Superior temporal gyrus (tissue), 1 donor: Measurements from ENCODE around the gene ANKS1A.

ENCODE experiments used
- DNase-seq: peaks from one replicate; pipeline ENCODE4 v3.0.0-alpha.2; 2016; ENCODE audit errors: extremely low spot score

ANKS1A gene

GRCh38 chr6:35082733-35083403 is 193.8 kb downstream of the ANKS1A start:
- DNase-seq = no peak

DNA sequence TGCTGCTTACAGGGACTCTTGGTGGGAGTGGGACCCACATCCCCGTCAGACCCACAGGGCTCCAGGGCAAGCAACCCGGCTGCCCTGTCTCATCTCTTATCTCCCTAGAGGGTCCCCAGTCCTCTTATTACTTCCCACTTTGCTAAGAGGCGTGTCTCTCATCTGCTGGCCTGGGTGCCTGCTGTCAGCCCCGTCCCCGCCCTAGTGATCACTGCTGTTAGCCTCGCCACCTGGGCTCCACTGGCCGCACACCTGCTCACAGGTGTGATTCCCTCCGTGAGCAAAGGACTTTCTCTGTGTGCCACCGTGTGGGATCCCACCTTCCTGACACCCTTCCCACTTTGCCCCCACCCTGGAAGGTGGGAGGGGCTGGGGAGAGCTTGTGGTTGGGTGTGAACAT is 194.5 kb downstream of the ANKS1A start:
- no peak for DNase-seq

DNA sequence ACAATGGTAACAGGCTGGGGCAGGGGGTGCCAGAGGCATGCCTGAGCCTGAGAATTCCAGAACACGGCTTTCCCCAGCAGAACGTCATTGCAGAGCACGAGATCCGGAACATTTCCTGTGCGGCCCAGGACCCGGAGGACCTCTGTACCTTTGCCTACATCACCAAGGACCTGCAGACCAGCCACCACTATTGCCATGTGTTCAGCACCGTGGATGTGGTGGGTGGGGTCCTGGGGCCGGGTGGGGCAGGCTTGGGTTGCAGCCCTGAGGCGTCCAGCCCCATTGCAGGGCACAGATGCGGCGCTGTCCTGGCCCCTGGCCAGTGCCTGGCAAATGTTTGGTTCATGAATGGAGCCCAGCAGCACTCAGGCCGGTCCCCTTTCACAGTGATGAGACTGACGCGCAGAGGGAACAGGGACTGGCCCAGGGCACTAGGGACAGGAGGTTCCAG is 195.0 kb downstream of the ANKS1A start:
- DNase-seq = peak; percentile 38

DNA sequence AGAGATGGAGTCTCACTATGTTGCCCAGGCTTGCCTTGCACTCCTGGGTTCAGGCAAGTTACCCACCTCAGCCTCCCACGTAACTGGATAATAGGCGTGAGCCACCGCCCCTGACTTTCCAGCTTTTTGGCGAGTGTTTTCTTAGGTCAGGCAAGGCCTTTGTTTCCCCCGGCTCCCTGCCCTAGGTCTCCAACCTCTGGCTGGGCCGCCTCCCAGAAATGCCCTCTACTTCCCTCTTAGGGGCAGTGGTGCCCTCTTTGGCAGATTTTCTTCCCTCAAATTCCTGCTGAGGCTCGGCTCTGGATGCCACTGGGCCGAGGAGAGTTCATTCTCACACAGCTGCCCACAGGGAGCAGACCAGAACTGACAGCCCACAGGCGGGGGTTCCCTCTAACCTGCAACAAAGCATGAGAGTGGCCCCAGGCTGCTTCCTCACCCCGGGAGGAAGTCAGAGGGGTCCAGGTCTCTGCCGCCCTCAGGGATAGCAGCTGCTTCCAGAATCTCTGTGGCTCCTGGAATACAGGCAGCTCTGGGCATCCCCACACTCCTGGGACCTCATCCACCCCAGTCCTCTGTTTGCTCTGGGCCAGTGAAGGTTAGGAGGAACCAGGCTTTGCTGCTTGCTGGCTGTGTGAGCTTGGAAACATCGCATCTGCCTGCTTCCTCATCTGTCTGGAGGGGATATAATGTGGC is 195.6 kb downstream of the ANKS1A start:
- DNase-seq = no peak

- no peak for DNase-seq
These were observed 196.6 kb downstream of the ANKS1A start for GRCh38 chr6:35085359-35086281.

DNA sequence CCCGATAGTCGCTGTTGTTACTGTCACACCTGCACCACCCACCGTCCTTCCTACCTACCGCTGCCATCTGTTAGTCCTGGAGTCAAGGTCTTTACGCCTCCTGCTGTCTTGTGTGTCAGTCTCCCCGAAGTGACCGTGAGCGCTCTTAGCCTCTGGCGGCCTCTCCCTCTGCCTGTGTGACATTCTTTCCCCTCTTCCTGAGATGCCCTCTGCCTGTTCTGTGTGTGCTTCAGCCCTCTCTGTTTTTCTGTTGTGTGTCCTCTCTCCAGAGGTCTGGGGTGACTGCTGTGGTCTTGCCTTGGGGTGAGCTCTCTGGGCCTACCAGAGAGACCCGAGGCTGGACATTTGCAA is 197.2 kb downstream of the ANKS1A start:
- DNase-seq = no peak

GRCh38 chr6:35086636-35087360 is 197.7 kb downstream of the ANKS1A start:
- DNase-seq = no peak

DNA sequence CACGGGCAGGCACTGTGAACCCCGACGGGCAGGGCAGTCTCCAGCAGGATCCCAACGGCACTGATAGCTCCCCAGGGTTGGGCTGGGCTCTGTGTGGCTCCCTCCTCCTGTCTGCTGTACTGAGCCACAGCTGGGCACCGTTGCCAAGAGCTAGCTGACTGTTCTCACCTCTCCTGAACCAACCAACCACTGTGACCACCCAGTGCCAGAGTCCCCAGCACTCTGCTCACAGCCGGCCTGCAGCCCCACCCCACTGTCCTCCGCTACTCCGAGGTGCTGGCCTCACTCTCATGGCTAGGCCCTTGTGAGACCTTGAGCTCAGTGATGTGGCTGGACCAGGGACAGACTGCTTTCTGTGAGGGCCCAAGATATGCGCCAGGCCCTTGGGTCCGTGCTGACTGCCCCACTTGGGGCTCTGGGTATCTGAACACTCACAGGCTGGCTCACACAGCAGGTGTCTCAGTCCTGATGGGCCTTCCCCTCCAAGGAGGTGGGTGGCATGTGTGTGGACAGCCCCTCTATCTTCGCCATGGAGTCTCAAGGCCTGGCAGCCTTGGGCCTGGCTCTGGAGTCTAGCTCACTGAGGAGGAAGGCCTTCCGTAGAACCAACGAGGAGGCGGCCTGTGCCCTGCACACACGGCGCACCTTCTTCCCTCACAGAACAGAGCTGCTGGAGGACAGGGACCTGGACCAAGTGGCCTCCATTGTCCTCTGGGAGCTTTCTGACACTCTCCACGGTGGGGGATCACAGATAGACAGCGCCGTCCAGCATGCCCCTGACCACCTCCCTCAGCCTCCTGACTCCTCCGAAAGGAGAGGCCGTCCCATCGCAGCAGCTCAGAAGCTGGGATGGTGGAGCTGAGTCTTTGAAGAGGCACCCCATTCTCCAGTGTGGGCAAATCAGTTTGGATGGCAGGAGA is 198.6 kb downstream of the ANKS1A start:
- DNase-seq = no peak

DNA sequence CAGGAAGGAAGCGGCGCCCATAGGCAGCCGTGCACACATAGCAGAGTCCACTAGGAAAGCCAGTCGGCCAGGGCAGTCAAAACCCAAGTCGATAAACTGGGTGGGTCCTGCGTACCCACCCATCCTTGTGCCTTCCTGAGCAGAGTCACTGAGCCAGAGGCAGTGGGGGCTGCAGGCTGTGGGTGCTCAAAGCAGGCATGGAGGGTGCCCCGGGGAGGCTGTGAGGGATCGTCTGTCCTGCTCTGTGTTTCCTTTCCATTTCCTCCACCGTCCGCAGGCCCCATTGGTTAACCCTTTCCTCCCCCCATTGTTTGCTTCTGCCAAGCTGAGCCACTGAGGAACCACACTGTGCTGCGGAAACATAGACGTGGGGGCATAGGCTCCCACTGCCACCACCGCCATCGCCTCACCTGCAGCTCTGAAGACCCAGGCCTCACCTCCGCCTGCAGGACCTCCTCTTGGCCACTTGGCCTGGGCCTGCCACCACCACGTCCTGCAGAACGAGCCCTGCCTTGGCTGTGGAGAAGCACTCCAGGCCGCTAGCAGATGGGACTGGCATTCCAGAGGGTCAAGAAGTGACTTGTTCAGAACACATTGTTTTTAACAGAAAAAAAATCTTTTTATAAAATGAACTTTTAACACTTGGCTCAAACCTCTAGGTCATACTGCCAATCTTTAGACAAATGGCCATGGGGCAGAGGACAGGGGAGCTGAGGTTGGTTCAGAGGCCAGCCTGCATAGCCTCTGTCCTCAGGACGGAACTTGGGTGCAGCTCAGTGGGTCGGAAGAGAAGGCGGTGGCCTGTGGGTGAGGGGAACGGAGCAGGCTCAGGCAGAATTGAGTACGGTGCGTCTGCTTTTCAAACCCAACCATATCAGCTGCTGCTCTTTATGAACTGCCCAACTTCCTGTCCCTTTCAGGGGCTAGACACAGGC is 199.5 kb downstream of the ANKS1A start:
- DNase-seq = no peak

DNA sequence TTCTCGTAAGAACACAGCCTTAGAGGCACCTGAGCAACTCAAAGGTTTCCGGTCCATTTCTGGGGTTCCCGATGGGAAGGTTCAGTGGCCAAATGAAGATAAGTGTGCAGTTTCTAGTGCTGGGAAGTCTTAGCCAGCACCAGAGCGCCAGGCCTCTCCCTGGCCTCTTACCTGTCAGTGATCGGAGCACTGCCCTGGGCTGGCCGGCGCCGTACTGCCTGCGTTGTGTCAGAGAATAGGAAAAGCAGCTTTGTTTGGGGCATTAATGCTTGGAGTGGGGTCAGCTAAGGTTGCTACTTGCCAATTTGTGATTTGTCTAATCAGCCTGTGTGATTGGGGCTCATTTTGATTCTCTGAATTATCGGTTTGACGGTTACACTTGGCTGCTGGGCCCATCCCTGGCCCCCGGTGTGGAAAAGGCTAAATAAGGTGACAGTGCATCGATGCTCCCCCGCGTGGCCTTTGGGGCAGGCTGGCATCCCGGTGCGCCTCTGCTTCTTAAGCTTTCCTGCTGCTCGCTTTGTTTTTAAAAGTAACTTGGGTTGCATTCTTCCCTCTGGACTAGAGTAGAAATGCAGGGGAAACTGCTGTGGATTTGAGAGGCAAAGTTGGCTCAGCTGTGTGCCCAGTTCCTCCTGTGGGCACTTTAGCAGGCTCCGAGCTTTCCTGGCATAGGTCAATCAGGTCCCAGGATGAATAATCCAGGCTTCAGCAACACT is 200.3 kb downstream of the ANKS1A start:
- DNase-seq = no peak

DNA sequence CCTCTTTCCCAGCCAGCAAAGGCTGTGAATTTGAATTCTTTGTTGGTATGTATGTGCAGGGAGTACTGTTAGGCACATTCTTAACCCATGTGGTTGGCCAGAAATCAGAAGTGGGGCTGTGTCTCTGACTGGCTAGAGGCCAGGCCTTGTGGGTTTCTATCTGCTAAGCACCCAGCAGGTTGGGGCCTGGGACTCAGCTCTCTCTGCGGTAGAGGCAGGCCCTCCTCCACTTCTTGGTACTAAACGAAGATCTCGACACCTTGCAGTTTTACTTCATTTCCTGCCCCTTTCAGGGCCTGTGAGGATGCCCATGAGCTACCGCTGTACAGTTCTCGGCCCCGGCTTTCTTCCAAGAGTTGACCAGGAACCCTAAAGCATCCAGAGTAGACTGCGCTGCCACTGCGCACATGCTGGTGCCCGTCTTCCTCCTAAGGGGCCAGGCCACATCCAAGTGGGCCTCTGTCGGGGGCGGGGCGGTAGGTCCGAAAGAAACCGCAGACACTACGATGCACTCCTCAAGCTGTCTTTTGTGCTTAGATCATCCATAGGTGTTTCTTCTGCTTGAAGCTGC is 201.0 kb downstream of the ANKS1A start:
- DNase-seq = no peak

GRCh38 chr6:35090734-35091133 is 201.7 kb downstream of the ANKS1A start:
- DNase-seq = no peak

- DNase-seq = no peak
These were observed 202.5 kb downstream of the ANKS1A start for GRCh38 chr6:35091346-35092083.

GRCh38 chr6:35092362-35093117 is 203.5 kb downstream of the ANKS1A start:
- no peak for DNase-seq

DNA sequence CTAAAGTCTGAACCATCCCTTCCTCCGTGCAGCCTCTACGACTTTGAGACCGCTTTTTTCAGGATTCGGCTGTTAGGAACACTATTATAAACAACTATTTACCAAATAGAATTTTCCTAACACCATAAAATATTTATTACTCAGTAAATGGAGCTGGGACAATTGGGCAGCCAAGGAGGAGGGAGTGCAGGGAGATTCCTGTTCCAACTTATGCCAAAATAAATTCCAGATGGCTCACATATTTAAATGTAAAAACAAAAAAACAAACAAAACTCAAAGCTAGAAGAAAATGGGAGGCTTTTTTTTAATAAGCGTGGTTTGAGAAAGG is 204.0 kb downstream of the ANKS1A start:
- DNase-seq = no peak

DNA sequence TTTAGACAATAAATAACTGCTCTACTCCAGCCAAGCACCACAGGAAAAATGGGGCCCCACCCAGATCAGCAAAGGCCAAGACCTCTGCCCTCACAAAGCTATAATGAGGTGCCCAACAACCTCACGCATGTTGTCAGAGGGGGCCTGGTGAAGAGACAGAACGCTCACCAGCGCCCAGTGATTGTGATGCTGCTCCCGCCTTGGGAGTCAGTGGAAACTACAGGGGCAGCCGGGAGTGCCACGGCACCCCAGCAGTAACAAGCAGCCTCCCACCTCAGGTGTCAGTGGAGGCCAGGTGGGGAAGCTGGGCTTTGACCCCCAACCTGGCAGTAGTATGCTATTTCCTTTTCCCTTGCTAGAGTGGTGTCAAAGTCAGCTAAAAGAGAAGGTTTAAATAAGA is 204.7 kb downstream of the ANKS1A start:
- DNase-seq = no peak

DNA sequence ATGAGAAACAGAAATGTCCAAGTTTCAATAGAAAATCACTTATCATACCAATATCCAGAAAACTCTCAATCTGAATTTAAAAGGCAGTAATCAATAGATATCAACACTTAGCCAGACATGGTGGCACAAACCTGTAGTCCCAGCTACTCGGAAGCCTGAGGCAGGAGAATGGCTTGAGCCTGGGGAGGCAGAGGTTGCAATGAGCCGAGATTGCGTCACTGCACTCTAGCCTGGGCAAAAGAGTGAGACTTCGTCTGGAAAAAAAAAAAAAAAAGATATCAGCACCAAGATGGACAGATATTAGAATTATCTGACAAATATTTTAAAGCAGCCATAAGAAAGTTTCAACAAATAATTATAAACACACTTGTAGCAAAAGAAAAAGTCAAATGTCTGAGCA is 205.1 kb downstream of the ANKS1A start:
- no peak for DNase-seq
